GF-D8 (cell line): ENCODE measurements around the gene MEGF8.

Experiments used
- DNase-seq: peaks from one replicate; lab custom pipeline; 2025; lab: John Stamatoyannopoulos, UW

The MEGF8 gene

DNA sequence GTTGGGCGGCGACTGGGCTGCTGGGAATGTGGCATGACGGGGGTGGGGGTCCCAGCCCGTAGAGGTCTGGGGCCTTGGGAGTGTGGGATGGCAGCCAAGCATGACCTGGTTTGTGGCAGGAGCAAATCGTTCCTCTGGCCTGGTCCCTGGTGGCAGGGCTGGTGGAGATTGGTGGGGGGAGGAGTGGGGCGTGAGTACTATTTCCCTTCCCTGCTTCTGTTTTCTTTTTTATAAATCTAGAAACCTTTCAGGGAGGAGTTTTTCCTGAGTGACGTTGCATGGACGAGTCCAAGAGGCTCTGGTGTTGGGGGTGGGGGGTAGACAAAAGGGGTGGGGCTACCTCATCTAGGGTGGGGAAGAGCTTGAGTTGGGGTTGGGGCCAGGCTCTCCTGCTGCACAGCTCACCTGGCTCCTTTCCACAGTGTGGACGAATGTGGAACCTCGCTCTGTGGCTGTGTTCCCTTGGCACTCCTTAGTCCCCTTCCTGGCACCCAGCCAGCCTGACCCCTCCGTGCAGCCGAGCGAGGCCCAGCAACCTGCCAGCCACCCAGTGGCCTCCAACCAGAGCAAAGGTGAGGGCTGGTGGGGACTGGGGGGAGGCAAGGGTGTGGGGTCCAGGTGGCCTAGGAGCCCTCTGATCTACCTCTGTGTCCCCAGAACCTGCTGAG lies 39.0 kb upstream of the MEGF8 start:
- no peak for DNase-seq

DNA sequence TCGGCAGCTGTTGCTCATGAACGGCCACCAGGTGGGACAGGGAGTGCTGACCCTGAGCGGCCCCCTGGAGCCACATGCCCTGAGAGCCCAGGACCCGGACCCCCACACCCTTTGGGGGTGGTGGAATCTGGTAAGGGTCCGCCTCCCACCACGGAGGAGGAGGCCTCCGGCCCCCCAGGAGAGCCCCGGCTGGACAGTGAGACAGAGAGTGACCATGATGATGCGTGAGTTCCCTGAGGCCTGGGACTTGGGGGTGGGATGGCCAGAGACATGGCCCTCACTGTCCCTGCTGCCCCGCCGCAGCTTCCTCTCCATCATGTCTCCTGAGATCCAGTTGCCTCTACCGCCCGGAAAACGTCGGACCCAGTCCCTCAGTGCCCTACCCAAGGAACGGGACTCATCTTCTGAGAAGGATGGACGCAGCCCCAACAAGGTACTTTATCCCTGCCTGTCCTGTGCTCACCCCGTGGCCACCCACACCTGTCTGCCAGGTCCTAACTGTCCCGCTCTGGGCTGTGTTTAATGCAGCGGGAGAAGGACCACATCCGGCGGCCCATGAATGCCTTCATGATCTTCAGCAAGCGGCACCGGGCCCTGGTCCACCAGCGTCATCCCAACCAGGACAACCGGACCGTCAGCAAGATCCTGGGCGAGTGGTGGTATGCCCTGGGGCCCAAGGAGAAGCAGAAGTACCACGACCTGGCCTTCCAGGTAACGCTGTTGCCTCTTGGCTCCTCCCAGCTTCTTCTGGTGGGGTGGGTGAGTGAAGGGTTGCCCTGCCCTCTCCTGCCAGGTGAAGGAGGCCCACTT lies 38.2 kb upstream of the MEGF8 start:
- DNase-seq = no peak

DNA sequence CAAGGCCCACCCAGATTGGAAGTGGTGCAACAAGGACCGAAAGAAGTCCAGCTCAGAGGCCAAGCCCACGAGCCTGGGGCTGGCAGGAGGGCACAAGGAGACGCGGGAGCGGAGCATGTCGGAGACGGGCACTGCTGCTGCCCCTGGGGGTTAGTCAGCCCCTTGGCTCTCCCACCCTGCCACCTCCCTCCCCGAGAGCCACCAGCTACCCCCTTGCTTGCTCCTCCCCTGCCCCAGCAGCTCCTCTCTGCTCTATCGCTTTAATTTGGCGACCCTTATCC lies 37.7 kb upstream of the MEGF8 start:
- no peak for DNase-seq

DNA sequence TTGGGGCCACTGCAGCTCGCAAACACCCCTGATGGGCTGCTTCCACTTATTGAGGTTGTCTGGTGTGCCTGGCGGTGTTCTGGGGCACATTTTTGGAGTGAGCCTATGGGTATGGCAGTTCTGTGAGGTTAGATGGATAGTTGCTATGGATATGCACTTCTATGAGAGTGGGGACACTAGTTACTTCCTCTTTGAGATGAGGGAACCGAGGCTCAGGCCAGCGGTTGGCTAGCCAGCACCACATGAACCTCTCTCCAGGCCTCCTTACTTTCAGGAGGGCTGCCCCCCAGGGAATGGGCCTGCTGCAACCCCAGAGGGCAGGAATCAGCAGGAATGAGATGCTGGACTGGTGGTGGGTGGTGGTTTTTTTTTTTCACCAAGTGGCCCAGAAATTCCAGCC lies 37.0 kb upstream of the MEGF8 start:
- no peak for DNase-seq

DNA sequence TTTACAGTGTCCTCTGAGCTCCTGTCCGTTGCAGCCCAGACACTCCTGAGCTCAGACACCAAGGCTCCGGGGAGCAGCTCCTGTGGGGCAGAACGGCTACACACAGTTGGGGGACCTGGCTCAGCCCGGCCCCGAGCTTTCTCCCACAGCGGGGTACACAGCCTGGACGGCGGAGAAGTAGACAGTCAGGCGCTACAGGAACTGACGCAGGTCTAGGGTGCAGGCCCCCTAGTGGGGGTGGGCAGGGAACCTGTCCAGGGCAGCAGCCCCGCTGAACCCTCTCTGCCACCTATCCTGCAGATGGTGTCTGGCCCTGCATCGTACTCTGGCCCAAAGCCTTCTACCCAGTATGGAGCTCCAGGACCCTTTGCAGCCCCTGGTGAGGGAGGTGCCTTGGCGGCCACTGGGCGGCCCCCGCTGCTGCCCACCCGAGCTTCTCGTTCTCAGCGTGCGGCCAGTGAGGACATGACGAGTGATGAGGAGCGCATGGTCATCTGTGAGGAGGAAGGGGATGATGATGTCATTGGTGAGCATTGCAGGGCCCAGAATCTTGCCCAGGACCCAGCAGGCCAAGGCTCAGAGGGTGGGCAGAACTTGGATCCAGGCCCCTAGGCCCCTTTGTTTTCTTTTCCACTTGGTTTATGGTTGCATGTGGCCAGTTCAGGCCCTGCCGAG lies 36.4 kb upstream of the MEGF8 start:
- DNase-seq = no peak

DNA sequence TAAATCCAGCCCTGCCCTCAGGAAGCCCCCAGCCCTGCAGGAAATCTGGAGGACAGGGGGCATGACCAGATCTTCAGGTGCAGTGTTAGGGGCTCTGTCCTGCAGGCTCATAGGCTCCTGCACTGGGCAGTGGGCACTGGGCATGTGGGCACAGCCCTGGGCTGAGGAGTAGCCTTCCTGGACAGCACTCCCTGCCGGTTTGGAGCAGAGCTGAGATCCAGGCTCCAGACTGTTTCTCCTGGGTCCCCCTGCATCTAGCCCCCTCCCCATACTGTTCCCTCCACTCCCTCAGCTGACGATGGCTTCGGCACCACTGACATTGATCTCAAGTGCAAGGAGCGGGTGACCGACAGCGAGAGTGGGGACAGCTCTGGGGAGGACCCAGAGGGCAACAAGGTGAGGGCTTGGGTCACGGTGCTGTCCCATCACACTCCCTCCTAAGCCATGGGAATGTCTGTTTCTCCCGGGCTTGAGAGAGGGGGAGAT lies 35.8 kb upstream of the MEGF8 start:
- DNase-seq = no peak

DNA sequence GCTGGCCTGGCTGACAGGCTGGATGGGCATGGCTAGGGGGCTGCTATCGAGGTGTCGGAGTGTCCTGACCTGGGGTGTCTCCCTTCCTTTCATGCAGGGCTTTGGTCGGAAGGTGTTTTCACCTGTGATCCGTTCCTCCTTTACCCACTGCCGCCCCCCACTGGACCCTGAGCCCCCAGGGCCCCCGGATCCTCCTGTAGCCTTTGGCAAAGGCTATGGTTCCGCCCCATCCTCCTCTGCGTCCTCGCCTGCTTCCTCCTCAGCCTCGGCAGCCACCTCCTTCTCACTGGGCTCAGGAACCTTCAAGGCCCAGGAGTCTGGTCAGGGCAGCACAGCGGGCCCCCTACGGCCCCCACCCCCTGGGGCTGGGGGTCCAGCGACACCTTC lies 35.3 kb upstream of the MEGF8 start:
- DNase-seq = no peak

DNA sequence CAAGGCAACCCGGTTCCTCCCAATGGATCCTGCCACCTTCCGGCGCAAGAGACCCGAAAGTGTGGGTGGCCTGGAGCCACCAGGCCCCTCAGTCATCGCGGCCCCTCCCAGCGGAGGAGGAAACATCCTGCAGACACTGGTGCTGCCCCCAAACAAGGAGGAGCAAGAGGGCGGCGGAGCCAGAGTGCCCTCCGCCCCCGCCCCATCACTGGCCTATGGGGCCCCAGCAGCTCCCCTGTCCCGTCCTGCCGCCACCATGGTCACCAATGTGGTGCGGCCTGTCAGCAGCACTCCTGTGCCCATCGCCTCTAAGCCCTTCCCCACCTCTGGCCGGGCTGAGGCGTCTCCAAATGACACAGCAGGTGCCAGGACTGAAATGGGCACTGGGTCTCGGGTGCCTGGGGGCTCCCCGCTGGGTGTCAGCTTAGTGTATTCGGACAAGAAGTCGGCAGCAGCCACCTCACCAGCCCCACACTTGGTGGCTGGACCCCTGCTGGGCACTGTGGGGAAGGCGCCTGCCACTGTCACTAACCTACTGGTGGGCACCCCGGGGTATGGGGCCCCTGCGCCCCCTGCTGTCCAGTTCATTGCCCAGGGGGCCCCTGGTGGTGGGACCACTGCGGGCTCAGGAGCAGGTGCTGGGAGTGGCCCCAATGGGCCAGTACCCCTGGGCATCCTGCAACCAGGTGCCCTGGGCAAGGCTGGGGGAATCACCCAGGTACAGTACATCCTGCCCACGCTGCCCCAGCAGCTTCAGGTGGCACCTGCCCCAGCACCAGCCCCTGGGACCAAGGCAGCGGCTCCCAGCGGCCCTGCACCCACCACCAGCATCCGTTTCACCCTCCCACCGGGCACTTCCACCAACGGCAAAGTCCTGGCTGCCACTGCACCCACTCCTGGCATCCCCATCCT lies 34.7 kb upstream of the MEGF8 start:
- DNase-seq = no peak

DNA sequence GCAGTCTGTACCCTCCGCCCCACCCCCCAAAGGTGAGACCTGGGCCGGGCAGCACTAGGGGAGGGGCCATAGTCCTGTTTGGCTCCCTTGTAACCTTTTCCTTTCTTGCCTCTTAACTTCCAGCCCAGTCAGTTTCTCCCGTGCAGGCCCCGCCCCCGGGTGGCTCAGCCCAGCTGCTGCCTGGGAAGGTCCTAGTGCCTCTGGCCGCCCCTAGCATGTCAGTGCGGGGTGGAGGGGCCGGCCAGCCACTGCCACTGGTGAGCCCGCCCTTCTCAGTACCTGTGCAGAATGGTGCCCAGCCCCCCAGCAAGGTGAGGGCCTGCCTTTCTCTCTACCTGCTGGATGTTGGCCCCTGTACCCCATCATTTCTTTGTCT lies 34.0 kb upstream of the MEGF8 start:
- no peak for DNase-seq

DNA sequence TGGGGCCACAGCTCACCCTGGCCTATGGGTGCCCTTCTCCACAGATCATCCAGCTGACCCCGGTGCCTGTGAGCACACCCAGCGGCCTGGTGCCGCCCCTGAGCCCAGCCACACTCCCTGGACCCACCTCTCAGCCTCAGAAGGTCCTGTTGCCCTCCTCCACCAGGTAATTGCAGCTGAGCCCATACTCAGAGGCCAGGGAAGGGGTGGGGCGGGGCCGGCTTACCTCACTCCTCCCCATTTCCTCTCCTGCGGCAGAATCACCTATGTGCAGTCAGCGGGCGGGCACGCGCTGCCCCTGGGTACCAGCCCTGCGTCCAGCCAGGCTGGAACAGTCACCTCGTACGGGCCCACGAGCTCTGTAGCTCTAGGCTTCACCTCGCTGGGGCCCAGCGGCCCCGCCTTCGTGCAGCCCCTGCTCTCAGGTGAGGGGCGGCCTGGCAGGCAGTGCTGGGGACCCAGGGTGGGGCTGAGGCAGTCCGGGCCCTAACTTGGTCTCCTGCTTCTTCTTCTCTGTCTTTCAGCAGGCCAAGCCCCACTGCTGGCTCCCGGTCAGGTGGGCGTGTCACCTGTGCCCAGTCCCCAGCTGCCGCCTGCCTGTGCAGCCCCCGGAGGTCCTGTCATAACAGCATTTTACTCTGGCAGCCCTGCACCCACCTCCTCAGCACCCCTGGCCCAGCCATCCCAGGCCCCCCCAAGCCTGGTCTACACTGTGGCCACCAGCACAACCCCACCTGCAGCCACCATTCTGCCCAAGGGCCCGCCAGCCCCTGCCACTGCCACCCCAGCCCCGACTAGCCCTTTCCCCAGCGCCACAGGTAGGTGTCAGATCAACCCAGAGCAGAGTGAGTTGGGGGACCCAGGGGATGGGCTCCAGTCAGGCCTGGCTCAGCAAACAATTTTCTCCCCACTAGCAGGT lies 33.1 kb upstream of the MEGF8 start:
- no peak for DNase-seq

DNA sequence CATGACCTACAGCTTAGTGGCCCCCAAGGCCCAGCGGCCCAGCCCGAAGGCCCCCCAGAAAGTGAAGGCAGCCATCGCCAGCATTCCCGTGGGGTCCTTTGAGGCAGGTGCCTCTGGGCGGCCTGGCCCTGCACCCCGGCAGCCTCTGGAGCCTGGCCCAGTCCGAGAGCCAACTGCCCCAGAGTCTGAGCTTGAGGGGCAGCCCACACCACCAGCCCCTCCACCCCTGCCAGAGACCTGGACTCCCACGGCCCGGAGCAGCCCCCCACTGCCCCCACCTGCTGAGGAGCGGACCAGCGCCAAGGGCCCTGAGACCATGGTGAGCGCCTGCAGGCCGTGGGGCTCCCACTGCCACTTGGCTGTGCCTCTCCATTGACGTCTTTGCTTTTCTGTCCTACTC lies 32.5 kb upstream of the MEGF8 start:
- DNase-seq = no peak

DNA sequence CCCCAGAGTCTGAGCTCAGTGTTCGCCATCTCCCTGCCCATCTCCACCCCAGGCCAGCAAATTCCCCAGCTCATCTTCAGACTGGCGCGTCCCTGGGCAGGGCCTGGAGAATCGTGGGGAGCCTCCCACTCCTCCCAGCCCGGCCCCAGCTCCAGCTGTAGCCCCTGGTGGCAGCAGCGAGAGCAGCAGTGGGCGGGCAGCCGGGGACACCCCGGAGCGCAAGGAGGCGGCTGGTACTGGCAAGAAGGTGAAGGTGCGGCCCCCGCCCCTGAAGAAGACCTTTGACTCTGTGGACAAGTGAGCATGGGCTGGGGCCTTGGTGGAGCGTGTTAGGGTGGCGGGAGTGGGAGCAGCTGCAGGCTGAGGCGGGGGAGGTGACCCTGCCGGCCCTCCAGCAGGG lies 31.9 kb upstream of the MEGF8 start:
- DNase-seq = no peak

DNA sequence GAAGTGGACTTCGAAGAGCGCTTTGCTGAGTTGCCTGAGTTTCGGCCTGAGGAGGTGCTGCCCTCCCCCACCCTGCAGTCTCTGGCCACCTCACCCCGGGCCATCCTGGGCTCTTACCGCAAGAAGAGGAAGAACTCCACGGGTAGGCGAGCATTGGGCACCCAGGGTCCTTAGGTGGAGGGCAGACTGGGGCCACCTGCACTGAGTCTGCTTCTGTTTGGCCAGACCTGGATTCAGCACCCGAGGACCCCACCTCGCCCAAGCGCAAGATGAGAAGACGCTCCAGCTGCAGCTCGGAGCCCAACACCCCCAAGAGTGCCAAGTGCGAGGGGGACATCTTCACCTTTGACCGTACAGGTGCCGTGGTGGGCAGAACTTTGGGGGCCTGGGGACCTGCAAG lies 31.5 kb upstream of the MEGF8 start:
- DNase-seq = no peak

DNA sequence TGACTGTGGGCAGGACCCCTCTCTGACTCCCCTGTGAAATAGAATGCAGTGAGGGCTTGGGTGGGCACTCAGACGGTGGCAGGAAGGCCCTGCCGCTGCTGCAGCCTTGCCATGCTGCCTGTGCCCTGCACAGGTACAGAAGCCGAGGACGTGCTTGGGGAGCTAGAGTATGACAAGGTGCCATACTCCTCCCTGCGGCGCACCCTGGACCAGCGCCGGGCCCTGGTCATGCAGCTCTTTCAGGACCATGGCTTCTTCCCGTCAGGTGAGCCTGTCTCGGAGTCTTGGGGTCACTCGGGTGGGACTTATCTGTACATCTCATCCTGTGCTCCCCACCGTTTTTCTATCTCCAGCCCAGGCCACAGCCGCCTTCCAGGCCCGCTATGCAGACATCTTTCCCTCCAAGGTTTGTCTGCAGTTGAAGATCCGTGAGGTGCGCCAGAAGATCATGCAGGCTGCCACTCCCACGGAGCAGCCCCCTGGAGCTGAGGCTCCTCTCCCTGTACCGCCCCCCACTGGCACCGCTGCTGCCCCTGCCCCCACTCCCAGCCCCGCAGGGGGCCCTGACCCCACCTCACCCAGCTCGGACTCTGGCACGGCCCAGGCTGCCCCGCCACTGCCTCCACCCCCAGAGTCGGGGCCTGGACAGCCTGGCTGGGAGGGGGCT lies 30.8 kb upstream of the MEGF8 start:
- no peak for DNase-seq

DNA sequence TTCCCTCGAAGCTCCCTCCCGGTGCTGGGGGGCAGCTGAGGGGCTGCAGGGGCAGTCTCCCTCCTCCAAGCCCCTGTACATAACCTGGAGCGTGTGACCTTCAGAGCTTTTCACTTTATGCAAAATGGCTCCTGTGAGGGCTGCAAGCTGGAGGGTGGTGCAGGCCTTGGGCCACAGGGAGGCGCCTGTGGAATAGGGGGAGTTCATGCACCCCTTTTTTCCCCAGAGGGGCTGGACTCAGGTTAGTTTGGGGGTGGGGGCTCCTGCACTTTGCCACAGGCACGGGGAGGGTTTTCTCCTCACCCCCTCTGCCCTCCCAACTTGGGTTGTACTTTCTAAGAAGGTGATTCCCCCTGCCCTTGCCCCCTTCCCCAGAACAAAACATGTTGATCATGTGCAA lies 30.1 kb upstream of the MEGF8 start:
- no peak for DNase-seq

DNA sequence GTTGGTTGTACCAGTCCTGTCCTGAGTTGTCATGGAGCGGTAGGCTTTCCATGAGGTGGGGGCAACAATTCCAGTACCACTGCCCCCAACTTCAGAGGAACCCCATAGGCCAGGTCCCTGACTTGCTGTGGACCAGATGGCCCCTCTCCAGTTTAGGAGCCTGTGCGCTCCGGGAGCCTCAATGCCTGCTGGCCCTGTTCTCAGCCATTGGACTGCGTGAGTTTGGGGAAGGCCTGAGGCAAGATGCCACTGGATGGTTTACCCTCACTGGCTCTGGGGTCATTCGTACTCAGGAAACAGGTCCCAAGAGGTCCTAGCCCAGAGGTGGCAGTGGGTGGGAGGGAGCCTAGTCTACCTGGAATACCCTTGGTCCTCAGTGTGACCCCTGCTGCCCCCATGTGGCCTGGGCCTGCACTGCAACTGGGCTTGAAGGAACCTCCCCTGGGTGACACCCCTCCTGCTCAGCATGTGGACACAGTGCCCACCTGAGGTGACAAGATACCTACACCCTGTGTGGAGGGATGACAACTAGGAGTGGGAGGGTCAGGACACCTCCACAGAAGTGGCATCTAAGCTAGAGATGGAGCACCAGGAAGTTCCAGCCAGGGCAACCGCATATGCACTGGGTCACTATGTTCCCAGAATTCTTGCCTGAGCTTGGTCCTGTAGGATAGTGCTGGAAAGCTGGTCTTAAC lies 29.5 kb upstream of the MEGF8 start:
- DNase-seq = no peak

DNA sequence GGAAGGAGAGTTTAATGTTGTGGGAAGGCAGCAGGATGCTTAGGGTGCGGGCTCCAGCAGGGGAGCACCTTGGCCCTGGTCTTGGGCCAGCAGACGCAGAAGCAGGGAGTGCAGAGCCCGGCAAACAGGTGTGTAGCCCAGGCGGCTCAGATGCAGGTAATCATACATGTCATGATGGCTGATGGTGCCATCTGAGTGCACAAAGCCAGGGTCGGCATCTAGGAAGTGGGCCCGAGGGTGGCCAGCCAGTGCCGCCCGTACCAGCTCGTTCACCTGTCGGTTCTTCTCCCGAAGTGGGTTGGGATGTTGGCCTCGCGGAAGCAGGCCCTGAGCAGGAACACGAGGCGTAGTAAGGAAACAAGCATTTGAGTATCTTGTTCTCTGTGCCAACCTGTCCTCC lies 28.4 kb upstream of the MEGF8 start:
- DNase-seq = no peak

DNA sequence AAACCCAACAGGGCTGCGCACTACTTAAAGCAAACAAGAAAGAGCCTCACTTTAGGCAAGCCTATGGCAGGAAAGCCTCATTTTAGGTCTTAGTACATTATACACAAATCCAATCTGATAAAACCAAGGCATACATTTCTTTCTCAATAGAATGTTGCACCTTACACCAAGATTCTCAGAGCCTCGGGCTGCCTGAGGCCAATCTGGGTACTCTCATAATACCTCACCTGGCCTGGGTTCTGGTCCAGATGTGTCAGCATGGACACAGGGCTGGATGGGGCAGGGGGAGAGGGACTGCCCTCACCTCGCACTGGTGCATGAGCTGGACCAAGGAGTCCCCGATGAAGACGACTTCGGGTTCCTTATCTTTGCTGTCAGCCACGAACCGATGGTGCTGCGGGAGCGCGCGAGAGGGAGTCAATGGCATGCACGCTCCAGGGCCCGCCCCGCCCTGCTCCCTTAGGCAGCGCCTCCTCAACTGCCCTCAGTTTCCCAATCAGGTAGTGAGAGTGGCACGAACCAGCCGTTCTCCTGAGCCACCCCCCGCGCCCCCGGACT lies 23.7 kb upstream of the MEGF8 start, which contains the start of gene PRR19:
TSS of gene PRR19 (plus strand) at position 487 of the 558 bp plus-strand sequence. CDS start 7,453 bp downstream, outside the sequence.
- DNase-seq = no peak

DNA sequence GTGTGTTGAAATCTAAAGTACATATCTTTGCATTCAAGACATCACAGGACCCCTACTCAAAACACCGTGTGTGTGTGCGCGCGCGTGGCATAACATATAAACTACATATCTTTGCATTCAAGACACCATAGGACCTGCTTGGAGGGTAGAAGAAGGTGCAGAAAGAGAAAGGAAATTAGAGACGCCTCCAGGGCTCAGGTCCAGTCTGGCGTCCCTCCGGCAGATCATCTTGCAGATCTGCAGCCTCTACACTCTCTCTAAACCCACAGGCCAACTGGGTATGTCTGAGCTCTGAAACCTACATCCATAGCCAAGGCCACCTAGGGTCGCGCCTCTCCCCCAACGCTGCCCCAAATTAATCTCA lies 22.4 kb upstream of the MEGF8 start:
- DNase-seq = no peak

DNA sequence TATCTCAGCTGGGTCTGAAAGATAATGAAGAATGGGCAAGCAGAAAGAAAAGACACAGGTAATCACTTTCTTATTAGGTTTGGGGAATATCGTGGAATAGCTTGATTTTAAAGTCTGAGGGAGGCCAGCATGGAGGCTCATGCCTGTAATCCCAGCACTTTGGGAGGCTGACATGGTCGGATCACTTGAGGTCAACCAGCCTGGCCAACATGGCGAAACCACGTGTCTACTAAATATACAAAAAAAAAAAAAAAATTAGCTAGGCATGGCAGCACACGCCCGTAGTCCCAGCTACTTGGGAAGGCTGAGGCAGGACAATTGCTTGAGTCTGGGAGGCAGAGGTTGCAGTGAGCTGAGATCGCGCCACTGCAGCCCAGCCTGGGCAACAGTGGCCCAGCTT lies 21.6 kb upstream of the MEGF8 start:
- DNase-seq = no peak
